Activated CD4-positive, alpha-beta T cell treated with anti-CD3 and anti-CD28 coated beads, Interleukin-2, Interleukin-6, amounts not matched to agents 100 ng/mL and 50 ng/mL, durations not matched to agents 16 hours and 8 hours (primary cell): ENCODE measurements around the gene TMEM39B.
"Not testable (repeated sequence)": the region's sequence is repeated elsewhere in the genome, so short reads cannot be mapped to it uniquely, and the experiment has no call there.

Experiments
- DNase-seq: peaks from one replicate; pipeline ENCODE4 v3.0.0-alpha.2; 2020

Gene TMEM39B

DNA sequence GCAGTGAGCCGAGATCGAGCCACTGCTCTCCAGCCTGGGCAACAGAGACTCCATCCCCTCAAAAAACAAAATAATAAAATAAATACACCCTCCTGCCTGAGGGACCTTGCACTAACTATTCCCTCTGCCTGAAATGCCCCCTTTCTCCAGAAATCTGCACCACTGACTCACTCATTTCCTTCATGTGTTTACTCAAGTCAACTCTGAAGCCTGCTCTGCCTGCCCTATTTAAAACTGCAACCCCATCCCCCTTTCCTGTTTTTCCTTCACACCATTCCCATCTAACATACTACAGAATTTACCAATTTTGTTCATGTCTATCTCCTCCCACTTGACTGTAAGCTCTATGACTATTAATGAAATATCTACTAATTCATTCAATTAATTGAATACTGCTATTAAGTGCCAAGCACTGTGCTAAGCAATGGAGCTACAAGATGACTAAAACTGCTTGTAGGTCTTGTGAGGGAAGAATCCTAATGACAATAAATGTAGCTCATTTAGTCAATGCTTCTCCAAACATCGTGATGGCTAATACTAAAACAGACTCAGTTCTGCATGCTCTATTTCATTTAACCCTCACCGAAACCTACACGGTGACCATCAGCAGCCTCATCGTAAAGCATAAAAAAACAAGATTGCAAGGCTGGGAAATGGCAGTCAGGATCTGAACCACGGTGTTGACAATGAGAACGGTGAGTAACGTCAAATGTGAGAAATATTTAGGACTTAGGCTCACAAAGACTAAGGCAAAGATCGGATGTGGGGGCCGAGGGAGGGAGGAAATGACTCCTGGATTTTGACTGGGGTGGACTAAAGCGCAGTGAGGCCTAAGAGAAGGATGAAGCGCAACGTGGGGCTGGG lies 749 bp upstream of the TMEM39B start:
- no peak for DNase-seq

DNA sequence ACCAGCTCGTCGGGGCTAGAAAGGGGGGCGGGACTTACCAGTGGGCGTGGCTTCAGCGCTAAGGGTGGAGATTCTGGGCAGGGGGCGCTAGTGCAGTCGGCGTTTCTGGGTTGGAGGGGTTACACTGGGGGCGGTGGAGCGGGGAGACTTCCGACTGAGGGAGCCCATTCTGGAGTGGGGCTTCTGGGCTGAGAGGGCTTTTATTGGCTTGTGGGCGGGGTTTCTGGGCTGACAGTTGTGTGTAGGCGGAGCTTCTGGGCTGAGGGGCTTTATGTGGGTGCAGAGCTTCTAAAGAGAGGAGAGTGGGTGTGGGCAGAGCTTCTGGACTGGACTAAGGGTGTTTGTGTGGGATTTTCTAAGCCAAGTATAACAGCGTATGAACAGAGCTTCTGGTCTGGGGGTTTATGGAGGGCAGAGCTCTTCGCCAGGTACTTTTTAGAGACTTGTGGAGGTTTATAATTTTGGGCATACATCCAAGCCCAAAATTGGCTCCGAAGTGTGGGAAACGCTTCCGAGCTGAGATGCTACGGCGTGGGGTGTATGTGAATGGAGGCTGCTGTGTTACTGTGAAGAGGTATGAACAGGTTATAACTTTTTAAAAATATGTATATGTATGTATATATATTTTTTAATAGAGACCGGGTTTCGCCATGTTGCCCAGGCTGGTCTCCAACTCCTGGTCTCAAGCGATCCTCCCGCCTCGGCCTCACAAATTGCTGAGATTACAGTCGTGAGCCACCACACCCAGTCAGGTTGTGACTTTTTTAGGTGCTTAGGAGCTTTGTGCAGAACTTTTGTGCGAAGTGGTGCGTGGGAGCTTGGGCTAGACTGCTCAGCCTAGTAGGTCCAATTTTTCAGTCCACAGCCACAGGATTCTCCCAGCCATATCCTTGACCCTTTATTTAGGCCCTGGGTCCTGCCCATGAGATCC lies 825 bp downstream of the TMEM39B start:
- DNase-seq = no peak

DNA sequence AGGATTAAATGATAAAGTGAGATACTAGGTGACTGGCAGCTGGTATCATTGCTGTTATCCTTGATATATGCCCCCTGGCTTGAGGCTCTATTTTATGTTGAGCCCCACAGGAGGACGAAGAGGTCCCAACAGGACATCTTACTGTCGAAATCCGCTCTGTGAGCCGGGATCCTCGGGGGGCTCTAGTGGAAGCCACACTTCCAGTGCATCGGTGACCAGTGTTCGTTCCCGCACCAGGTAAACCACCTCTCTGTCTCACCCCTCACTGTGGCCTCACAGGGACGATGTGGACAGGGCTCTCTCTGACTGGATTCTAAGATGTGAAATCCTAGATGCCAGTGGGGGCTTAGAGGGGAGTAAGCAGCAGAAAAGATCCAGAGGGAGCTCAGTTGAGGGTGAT lies 2.1 kb downstream of the TMEM39B start:
- no peak for DNase-seq

DNA sequence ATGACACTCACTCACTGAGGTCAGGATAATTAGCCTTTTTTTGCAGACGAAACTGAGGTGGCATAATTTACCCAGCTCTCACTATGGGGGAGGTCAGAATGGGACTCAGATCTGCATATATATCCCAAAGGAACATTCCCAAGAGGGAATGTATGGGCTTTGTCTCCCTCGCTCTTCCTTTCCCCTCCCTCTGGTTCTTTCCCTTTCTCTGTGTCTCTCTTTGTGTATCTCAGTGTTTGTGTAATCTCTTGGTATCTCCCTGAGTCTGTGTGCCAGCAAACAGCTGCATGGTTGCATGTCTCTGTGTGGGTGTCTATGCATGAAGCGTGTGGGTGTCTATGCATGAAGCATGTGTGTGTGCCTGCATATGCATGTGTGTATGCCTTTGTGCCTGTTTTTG lies 4.7 kb downstream of the TMEM39B start:
- no peak for DNase-seq

DNA sequence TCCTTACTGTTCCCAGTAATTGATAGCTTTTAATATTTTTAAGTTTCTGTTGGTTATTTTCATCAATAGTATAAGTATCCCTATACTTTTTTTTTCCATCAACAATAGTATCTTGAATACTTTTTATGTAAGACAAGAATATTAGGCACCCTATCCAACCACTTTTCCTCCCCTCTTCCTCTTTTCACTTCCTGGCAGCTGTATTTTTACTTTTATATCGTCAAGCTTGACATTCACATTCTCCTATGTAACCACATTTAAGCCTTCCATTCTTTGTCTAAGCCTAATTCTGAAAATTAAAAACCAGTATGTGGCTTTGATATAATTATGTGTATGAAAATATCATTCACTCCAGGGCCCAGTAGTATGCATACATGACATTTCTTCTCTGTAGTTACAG lies 9.3 kb downstream of the TMEM39B start:
- DNase-seq = no peak

DNA sequence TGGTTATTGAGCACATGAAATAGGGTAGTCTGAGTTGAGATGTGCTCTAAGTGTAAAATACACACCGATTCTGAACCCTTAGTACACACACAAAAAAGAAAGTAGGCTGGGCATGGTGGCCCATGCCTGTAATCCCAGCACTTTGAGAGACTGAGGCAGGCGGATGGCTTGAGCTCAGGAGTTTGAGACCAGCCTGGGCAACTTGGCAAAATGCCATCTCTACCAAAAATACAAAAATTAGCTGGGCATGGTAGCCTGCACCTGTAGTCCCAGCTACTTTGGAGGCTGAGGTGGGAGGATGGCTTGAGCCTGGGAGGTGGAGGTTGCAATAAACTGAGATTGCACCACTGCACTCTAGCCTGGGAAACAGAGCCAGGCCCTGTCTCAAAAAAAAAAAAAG lies 13.6 kb downstream of the TMEM39B start:
- DNase-seq = not testable (repeated sequence)

DNA sequence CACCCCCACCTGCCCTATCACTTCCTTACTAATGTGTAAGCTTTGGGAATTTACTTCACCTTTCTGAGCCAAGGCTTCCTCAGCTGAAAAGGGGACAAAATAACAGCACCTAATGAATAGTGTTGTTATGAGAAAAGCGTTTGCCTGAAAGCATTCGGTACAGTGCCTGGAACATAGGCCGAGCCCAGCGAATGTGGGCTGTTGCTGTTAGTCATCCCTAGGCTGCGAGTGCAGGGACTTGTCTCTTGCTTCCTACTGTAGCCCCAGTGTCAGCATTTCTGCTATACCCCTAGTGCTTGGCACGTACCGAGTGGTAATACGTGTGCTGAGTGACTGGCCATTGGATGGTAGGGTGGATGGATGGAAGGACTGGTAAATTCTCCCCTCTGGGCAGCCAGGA lies 18.4 kb downstream of the TMEM39B start:
- no peak for DNase-seq

DNA sequence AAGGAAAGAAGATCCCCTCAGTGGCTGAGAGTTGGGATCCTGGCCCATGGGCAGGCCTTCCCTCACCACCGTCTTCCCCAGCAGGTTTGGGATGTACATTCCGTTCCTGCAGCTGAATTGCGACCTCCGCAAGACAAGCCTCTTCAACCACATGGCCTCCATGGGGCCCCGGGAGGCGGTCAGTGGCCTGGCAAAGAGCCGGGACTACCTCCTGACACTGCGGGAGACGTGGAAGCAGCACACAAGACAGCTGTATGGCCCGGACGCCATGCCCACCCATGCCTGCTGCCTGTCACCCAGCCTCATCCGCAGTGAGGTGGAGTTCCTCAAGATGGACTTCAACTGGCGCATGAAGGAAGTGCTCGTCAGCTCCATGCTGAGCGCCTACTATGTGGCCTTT lies 18.9 kb downstream of the TMEM39B start:
- no peak for DNase-seq

DNA sequence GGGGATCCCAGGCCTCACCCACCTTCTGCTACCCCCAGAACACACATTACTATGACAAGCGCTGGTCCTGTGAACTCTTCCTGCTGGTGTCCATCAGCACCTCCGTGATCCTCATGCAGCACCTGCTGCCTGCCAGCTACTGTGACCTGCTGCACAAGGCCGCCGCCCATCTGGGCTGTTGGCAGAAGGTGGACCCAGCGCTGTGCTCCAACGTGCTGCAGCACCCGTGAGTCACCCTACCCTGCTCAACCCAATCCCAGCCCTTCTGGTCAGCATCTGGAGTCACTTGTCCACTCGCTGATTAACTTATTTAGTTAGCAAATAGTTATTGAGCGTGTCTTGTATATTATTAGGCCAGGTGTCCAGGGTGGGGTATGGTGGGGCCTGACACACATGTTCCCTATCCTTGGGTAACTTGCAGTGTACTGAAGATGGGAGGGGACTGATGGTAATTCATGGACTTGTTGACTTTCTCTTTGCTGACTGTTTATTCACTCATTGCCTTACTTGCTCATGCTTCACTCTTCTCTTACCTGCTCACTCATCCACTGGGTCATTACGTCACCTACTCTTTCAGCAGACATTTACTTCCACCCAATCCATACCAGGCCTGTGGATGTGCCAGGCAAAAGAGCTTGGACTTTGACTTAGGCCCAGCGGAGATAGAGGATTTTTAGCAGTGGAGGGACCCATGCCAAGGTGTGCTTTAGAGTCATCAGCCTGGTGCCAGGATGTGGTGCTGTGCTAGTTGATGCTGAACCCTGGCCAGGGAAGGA lies 22.2 kb downstream of the TMEM39B start:
- DNase-seq = no peak

DNA sequence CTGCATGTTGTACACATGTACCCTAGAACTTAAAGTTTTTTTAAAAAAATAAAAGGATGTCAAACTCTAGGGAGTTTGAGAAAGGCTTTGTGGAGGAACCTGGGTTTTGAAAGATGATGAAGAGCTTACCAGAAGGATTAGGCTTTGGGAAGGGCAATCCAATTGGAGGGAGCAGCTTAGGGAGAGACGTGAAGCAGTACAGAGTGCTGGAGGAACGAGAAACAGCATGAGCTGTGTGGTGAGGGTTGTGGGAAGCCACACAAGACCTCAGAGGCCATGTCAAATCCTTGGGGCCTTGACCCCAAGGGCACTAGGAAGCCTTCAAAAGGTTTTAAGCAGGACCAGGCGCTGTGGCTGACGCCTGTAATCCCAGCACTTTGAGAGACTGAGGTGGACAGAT lies 26.7 kb downstream of the TMEM39B start:
- DNase-seq = no peak

DNA sequence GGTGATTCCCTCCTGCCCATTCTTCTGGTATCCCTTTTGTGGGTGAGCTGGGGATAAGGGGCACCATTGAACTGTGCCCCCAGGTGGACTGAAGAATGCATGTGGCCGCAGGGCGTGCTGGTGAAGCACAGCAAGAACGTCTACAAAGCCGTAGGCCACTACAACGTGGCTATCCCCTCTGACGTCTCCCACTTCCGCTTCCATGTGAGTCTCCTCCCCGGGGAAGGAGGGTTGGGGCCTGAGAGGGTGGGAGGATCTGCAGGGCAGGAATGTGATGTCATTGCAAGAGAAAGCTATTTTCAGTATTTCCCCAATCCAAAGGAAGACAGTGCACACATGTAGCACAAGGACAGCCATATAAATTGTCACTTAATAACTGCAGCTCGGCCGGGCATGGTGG lies 27.6 kb downstream of the TMEM39B start:
- DNase-seq = no peak

DNA sequence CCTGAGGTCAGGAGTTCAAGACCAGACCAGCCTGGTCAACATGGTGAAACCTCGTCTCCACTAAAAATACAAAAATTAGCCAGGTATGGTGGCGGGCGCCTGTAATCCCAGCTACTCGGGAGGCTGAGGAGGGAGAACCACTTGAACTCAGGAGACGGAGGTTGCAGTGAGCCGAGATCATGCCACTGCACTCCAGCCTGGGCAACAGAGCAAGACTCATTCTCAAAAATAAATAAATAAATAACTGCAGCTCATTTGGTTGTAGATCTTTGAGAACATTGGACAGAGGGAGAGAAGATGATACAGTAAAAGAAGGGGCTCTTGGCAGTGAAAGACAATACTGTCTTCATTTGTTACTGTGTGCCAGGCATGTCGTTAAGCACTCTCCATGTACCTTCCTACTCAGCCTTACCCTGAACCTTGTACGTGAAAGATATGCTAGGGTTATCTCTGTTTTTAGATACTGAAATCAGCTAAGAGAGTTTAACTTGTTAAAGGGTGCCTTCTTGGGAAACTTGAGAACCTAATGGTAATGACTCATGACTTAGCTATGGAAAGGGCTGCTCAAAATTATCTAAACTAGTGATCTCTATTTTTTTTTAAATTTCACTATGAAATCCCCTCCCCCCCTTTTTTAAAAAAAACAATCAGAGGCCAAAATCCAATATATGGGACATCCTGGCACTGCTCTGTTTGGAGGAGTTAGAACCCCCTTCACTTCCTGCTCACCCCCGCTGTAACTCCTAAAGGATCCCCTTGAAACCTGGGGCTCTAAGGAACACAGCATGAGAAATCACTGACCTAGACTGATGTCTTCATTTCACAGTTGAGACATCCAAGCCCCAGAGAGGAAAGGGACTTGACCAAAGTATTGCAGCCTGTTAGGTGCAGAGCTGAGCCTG lies 28.3 kb downstream of the TMEM39B start:
- no peak for DNase-seq

DNA sequence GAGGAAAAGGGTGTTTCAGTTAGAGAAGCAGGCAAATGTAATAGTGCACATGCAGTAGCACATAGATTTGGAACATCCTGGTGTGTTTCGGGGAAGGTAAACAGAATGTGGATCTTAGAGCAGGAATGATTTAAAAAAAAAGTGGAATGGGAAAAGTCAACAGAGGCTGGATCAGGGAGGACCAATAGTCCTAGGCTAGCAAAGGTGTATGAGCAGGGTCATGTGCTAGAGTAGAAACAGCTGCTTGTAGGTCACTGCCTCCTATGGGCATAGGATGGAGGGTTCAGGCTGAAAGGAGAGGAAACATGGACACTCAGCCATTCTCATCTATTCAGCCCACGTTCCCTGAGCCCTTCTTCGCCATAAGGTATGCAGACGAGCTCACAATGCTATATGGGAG lies 31.4 kb downstream of the TMEM39B start:
- no peak for DNase-seq

DNA sequence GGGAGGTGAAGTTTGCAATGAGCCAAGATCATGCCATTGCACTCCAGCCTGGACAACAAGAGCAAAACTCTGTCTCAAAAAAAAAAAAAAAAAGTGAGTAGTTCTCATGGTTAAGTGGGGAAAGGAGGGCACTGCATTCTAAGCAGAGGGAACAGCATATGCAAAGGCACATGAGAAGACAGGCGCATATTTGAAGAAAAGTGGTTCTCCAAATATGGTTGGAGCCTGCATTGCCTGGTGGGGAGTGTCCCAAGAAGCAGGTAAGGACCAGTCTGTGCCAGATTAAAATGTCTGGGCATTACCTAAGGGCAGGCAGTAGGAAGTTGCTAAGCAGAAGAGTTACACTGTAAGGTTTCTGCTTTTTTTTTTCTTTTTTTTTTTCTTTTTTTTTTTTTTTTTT lies 32.6 kb downstream of the TMEM39B start:
- DNase-seq = no peak

DNA sequence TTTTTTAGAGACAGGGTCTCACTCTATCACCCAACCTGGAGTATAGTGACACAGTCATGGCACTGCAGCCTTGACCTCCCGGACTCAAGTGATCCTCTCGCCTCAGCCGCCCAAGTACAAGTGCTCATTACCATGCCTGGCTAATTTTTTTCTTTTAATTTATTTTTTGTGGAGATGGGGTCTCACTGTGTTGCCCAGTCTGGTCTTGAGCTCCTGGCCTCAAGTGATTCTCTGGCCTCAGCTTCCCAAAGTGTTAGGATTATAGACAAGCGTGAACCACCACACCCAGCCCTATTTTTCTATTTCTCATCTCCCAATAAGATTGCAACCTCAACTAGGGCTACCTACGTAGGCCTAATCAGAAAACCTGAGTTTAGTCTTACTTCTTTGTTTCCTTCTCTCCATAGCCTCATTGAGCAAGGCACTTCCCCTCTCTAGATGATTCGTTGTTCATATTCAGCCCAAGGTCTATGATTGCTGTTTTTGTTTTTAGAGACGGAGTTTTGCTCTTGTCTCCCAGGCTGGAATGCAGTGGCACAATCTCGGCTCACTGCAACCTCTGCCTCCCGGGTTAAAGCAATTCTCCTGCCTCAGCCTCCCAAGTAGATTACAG lies 34.0 kb downstream of the TMEM39B start:
- DNase-seq = no peak

DNA sequence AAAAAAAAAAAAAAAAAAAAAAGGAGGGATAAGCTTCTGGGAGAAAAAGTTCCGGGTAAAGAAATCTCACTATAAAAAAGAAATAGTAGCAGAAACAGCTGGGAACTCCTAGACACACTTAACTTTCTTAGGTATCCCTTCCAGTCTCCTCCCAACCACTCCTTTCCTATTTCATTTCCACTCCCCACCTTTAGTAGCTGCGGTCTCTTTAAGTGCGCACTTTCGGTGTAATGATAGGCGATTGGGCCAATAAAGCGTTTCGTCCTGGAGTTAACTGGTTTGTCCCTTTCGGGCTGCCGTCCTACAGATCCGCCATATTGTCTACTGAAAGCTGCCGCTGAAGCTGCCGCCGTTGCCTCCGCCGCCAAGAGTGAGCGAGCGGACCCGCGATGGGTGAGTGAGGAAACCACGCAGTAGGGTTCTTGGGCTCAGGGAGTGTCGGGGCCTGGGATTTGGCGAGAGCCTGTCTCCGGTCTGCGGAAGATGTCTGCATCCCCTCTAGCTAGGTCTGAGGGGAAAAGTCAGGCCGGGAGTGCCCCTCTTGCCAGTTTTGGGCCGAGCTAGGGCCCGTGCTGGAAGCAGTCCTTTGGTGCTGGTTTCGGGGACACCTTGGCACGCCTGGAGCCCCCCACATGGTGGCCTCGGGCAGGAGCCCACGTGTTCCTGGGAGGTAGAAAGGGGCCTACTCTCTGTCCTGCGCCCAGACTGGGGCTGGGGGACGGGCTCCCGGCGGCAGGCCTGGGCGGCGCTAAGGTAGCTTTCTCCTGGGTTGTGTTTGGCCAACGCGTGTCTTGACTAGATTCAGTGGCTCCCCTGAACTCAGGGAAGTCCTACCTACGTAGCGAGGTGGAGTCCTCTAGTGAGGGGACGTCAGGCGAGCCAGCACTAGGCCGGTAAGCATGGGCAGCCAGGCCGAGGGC lies 35.3 kb downstream of the TMEM39B start, which contains the start of gene KPNA6:
Gene KPNA6 (plus strand): TSS at position 315 of the 920 bp plus-strand sequence. CDS start 75 bp downstream, at position 390.
- DNase-seq = peak; percentile 95

DNA sequence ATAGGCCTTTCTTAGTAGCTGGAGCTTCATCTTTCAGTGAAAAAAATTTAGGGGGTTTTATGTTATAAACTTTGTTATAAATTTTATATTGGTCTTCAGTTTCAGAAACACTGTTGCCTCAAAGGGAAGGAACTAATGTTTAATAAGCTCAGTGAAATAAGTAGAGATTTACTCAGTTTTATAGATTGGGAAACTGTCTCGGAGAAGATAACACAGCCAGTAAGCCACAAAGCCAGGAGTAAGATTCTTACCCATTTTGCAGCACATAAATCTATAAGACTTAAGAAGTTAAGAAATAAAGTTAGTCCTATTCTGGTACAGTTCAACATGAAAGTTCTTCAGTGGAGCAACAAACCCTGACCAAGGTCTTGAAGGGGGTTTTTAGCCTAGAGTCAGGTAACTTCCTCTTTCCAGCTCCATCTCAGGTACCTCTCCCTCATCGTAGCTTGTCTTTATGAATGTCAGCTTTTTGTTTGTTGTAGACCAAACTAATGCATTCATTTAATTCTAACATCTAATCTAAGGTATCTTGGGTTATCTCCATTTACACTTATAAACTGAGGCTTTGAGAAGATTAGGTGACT lies 38.4 kb downstream of the TMEM39B start:
- DNase-seq = no peak

DNA sequence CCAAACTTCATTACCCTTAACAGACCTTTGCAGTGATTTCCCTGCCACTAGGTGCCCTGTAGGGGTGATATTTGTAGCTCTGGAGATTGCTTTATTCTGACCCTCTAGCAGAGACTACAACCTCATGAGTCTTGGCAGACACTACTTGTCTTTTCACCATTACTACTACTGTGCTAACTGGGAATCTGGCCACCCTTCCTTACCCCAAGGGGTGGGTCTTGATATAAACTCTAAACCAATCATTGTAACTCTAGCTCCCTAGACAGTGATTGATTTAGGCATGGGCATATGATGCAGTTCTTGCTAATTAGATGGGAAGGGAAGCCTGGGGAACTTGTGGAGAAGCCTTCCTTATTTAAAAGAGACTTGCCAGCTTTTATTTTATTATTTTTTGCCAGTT lies 39.0 kb downstream of the TMEM39B start:
- no peak for DNase-seq

DNA sequence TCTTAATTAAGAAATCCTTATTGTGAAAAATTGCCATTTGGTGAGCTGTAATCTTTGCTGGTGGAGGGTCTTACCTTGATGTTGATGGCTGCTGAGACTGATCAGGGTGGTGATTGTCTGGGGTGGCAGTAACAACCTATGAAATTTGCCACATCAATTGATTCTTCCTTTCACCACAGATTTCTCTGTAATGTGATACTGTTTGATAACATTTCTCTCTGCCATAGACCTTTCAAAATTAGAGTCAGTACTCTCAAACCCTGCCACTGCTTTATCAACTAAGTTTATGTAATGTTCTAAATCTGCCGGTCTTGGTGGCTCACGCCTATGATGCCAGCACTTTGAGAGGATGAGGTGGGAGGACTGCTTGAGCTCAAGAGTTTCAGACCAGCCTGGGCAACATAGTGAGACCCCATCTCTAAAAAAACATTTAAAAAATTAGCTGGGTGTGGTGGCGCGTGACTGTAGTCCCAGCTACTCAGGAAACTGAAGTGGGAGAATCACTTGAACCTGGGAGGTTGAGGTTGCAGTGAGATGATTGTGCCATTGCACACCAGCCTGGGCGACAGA lies 40.2 kb downstream of the TMEM39B start:
- no peak for DNase-seq

DNA sequence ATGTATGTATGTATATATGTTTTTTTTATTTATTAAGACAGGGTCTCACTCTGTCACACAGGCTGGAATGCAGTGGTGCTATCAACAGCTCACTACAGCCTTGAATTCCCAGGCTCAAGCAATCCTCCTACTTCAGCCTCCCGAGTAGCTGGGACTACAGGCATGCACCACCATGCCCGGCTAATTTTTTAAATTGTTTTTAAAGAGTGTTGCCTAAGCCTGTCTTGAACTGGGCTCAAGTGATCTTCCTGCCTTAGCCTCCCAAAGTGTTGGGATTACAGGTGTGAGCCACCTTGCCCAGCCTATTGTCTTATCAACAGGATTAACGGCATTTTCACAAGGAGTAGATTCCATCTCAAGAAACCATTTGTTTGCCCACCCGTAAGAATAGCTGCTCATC lies 40.7 kb downstream of the TMEM39B start:
- not testable (repeated sequence) for DNase-seq
